Sigmoid colon (tissue), 7 donors: ENCODE results near the gene ISOC1. TPM values are rescaled to one million over a fixed set of nuclear protein-coding genes. Genes with fewer than 3 reads are reported as not detected.

Experiments used
- DNase-seq: peaks from one replicate; pipeline ENCODE4 v3.0.0-alpha.2; 2019
- H3K27ac ChIP-seq, 4 donors: fragments of 200-600 bp; sonication (generic); one replicate each; pipeline ENCODE4 v1.5.1; 2016 to 2019; ENCODE audit warnings: mild to moderate bottlenecking in 1 of 4
- H3K27me3 ChIP-seq, 3 donors: fragments of 200-600 bp; sonication (generic); one replicate each; pipeline ENCODE4 v1.5.1; 2019; ENCODE audit warnings: mild to moderate bottlenecking in 1 of 3
- H3K36me3 ChIP-seq, 4 donors: fragments of 200-600 bp; sonication (generic); one replicate each; pipeline ENCODE4 v1.5.1; 2016 to 2019
- H3K4me1 ChIP-seq, 4 donors: fragments of 200-600 bp; sonication (generic); one replicate each; pipeline ENCODE4 v1.5.1; 2017 to 2019
- H3K4me3 ChIP-seq, 4 donors: fragments of 200-600 bp; sonication (generic); one replicate each; pipeline ENCODE4 v1.5.1; 2017 to 2019; ENCODE audit warnings: mild to moderate bottlenecking in 2 of 4, moderate library complexity in 1 of 4
- H3K9me3 ChIP-seq, 4 donors: fragments of 200-600 bp in 3 of 4; sonication (generic) in 3 of 4; one replicate each; pipeline versions ENCODE4 v1.5.1 to v1.6.1; 2013 to 2019
- EP300 ChIP-seq, 4 donors: sonication (generic); formaldehyde crosslinking; IDR thresholded peaks; one replicate each; pipeline ENCODE4 v1.6.1; 2017; ENCODE audit warnings: antibody characterized with exemption in 4 of 4
- POLR2A ChIP-seq, 2 donors: fragments of 450-650 bp; IDR thresholded peaks; one replicate each; pipeline ENCODE4 v1.6.1; 2016; ENCODE audit warnings: antibody characterized with exemption in 2 of 2, mild to moderate bottlenecking in 2 of 2, moderate library complexity in 2 of 2
- POLR2AphosphoS5 ChIP-seq, 4 donors: sonication (generic); formaldehyde crosslinking; IDR thresholded peaks; one replicate each; pipeline ENCODE4 v1.6.1; 2017; ENCODE audit warnings: antibody characterized with exemption in 4 of 4
- WGBS, 2 donors: extraction: QIAGEN DNeasy Blood & Tissue Kit; methylation state at CpG; one replicate each; pipeline ENCODE4 v1.1.7; 2013; 5-methylcytosine and 5-hydroxymethylcytosine counted together
- intact Hi-C: fragments of 100-400 bp; cut with DNase I; formaldehyde crosslinking; loops from one replicate; pipeline ENCODE4 v1.15.1; 2023
- polyA plus RNA-seq, 3 donors: library from polyadenylated mRNA; stranded (reverse); fragments of 200-250 nt; gene quantifications; one replicate each; pipeline ENCODE4 v1.2.3, GENCODE V29; 2013
- total RNA-seq, 4 donors: library from RNA; depleted of rRNA; stranded (reverse); fragments of >200 nt; gene quantifications; one replicate each; pipeline ENCODE4 v1.1.0, GENCODE V29; 2016
- TF ChIP-seq, protein P1 (sequence below), 4 experiments: fragments of 450-650 bp in 3 of 4; fragments of 200-600 bp in 1 of 4; IDR thresholded peaks; one replicate each; pipeline ENCODE4 v1.5.1; 2016 to 2019; ENCODE audit warnings: antibody characterized with exemption in 4 of 4, mild to moderate bottlenecking in 3 of 4, moderate library complexity in 2 of 4
- donor health status: healthy with polysubstance abuse.
- donor health status: Bipolar disorder and iron deficiency.
- donor health status: healthy.

ISOC1 gene
- total and polyA plus RNA-seq, 7 donors = 14.1 to 34.2 (median 21.6) TPM

GRCh38 chr5:129082225-129083136 lies 12.1 kb upstream of the ISOC1 start:
- intact Hi-C loops = no loop called here
- 85 to 88% methylated on average over 6 of the region's 6 CpGs for WGBS, 2 donors
- TF ChIP-seq POLR2AphosphoS5 (IDR thresholded peaks at IDR 0.05) (no peak), POLR2A (IDR thresholded peaks at IDR 0.05) (no peak)
- TF ChIP-seq, protein P1, sequence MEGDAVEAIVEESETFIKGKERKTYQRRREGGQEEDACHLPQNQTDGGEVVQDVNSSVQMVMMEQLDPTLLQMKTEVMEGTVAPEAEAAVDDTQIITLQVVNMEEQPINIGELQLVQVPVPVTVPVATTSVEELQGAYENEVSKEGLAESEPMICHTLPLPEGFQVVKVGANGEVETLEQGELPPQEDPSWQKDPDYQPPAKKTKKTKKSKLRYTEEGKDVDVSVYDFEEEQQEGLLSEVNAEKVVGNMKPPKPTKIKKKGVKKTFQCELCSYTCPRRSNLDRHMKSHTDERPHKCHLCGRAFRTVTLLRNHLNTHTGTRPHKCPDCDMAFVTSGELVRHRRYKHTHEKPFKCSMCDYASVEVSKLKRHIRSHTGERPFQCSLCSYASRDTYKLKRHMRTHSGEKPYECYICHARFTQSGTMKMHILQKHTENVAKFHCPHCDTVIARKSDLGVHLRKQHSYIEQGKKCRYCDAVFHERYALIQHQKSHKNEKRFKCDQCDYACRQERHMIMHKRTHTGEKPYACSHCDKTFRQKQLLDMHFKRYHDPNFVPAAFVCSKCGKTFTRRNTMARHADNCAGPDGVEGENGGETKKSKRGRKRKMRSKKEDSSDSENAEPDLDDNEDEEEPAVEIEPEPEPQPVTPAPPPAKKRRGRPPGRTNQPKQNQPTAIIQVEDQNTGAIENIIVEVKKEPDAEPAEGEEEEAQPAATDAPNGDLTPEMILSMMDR (IDR thresholded peaks at IDR 0.05) = no peak
- Histone ChIP-seq H3K27me3 (no peaks in the 10 kb centered on the region), H3K36me3 (no peaks in the 10 kb centered on the region), H3K4me1 (peaks cover 0 to 5% (median 2%) of the 10 kb centered on the region in 4 donors), H3K27ac (no peak overlapping the region), H3K9me3 (no peaks in the 10 kb centered on the region), H3K4me3 (no peak overlapping the region)
- DNase-seq = no peak

DNA sequence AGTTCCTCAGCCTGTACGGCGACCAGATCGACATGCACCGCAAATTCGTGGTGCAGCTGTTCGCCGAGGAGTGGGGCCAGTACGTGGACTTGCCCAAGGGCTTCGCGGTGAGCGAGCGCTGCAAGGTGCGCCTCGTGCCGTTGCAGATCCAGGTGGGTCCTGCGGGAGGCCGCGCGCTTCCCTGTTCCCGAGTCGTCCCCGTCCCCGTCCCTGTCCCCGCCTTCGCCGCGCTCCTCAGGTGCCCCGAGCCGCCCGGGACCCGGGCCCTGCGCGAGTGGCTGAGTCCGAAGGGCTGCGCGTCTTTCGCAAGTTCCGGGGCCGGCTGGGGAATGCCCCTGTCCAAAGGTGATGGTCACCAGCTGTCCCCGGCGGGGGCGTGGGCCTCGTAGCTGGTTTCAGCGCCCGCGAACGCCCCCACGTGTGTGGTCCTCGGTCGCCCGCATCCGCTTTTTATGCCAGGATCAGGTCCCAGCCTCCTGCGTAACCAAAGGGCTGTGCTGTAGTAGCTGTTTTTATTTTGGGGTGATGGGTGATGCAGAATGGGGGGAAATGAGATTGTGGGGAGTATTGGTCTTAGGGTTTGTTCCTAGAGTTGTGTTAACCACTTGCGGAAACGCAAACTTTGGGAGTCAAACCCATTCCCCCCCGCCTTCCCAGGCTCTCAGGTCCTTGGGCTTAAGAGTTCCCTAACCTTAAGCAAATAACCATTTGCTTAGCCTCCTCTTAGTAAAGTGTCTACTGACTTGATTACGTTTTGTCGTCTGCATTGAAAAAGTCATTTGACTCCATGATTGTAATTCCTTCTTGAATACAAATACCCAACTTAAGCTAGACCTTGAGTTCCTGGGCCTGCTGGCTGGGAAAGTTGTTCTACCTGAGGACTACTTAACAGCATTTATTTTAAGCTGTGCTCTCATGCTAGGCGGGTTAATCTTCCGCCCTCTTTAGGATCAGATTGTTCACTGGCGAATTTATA lies 663 bp downstream of the ISOC1 start:
- peak in 3 of 4 donors; percentile 21 to 50 (median 33) for TF ChIP-seq POLR2AphosphoS5 (IDR thresholded peaks at IDR 0.05)
- TF ChIP-seq, protein P1 (IDR thresholded peaks at IDR 0.05) = peak in 1 of 4 experiments; percentile 15
- TF ChIP-seq EP300 (IDR thresholded peaks at IDR 0.05) = no peak
- TF ChIP-seq POLR2A (IDR thresholded peaks at IDR 0.05) = no peak
- Histone ChIP-seq H3K36me3 (no peaks in the 10 kb centered on the region), H3K9me3 (no peaks in the 10 kb centered on the region), H3K27ac (peak overlapping the region; percentile 81 to 94 (median 87)), H3K4me3 (peak overlapping the region; percentile 62 to 91 (median 80)), H3K4me1 (peaks cover 0 to 33% (median 20%) of the 10 kb centered on the region in 4 donors), H3K27me3 (no peaks in the 10 kb centered on the region)
- DNase-seq = peak; percentile 85
- intact Hi-C loops = no loop called here
- 2 to 5% methylated on average over 61 of the region's 61 CpGs for WGBS, 2 donors

DNA sequence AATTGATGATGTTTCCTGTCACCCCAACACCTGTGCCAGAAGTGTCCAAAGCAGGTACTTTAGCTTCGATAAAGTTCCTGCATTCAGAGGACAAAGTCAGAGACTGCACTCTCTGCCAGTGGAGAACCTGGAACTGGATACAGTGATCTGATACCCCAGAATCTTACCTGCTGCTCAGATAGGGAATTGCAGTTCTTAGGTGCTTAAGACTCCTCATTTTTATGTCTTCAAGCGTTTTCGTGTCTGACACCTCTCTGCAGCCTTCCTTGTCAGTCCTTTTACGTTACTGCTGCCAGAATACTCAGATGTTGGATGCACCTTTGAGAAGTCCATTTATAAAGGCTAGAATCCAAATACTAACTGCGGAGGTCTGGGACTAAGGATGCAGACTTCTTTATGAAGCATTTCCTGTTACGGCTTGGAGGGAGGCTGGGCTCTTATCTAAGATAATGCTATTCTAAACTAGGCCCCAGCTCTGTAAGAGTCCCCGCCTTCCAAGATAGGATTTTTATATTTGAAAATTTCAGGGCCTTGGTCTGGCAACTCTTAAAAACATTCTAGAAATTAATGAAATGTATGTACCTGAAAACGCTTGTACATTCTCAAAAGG lies 1.9 kb downstream of the ISOC1 start:
- H3K4me3 ChIP-seq = no peak overlapping the region
- DNase-seq = no peak
- TF ChIP-seq POLR2AphosphoS5 (IDR thresholded peaks at IDR 0.05) = no peak
- TF ChIP-seq, protein P1 (IDR thresholded peaks at IDR 0.05) = peak in 1 of 4 experiments; percentile 16
- no peak for TF ChIP-seq EP300 (IDR thresholded peaks at IDR 0.05)
- no peak for TF ChIP-seq POLR2A (IDR thresholded peaks at IDR 0.05)
- H3K27ac ChIP-seq = peak overlapping the region in 2 of 4 donors; percentile 87 to 94
- peaks cover 0 to 33% (median 20%) of the 10 kb centered on the region in 4 donors for H3K4me1 ChIP-seq
- no peaks in the 10 kb centered on the region for H3K36me3 ChIP-seq
- 65 to 82% methylated on average over 8 of the region's 8 CpGs for WGBS, 2 donors
- intact Hi-C loops = no loop called here
- no peaks in the 10 kb centered on the region for H3K9me3 ChIP-seq
- H3K27me3 ChIP-seq = no peaks in the 10 kb centered on the region

DNA sequence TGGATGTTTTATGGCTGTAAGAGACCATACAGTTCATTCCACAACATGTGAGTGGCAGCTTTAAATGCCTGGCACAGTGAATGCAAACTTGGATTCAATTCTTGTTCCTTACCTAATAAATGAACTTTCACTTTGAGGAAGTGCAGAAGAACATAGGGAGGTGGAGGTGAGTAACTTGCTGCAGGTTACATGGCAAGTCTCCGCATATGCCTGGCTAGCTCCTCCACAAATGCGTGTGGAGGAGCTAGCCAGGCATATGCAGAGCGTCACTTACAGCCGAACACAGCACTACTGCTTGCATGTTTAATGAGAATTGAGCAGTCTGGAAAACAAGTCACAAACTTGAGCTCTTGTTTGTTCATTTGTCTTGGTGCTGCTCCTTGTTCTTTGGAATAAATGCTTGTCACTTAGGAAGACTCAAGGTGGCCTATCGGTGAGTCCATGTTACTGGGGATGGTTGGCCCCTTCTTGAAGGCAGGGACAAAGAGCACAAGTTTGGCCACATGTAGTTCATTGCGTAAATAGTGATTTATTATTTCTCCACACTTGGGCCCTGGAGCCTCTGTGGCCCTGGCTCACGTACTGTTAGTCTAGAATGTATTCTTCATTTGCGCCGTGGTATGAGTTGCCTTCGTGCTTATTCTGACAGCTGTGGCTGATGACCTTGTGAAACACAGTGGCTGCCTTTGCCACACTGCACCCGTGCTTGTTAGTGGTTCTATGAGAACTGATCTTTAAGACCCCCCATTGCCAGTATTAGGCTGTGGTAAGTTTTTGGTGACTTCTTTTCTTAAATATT lies 3.1 kb downstream of the ISOC1 start:
- H3K27ac ChIP-seq = peak overlapping the region in 1 of 4 donors; percentile 94
- no peak overlapping the region for H3K4me3 ChIP-seq
- H3K27me3 ChIP-seq = no peaks in the 10 kb centered on the region
- WGBS, 2 donors = 89 to 91% methylated on average over 11 of the region's 11 CpGs
- no peak for TF ChIP-seq POLR2A (IDR thresholded peaks at IDR 0.05)
- TF ChIP-seq, protein P1 (IDR thresholded peaks at IDR 0.05) = no peak
- no peak for TF ChIP-seq EP300 (IDR thresholded peaks at IDR 0.05)
- TF ChIP-seq POLR2AphosphoS5 (IDR thresholded peaks at IDR 0.05) = no peak
- DNase-seq = no peak
- peaks cover 0 to 42% (median 23%) of the 10 kb centered on the region in 4 donors for H3K4me1 ChIP-seq
- intact Hi-C loops = no loop called here
- no peaks in the 10 kb centered on the region for H3K9me3 ChIP-seq
- no peaks in the 10 kb centered on the region for H3K36me3 ChIP-seq
